Mammary epithelial cell (primary cell): ENCODE results near the gene SIL1.

Experiments used
- CTCF ChIP-seq, 2 donors: IDR thresholded peaks in 1 of 2; conservative IDR thresholded peaks in 1 of 2; 2 replicates each; pipeline ENCODE4 v1.5.1; 2011 to 2012; ENCODE audit warnings: inconsistent platforms in 2 of 2, low read length in 2 of 2, mild to moderate bottlenecking in 2 of 2, control low read depth in 1 of 2, low read depth in 1 of 2; ENCODE audit not compliant: insufficient read depth in 1 of 2; ENCODE audit errors: extremely low read depth in 1 of 2
- EZH2 ChIP-seq: IDR thresholded peaks from 2 replicates; pipeline ENCODE4 v1.6.1; 2012; ENCODE audit warnings: low read length, inconsistent platforms, borderline replicate concordance

GRCh38 chr5:138953387-138954256, 244.5 kb downstream of the SIL1 start:
- TF ChIP-seq CTCF (conservative IDR thresholded peaks at IDR 0.05 in 1 of 2, IDR thresholded peaks at IDR 0.05 in 1 of 2; ENCODE audit: extremely low read depth in 1 of 2, insufficient read depth in 1 of 2, low read depth in 1 of 2, low read length in 2 of 2) = no peak
- TF ChIP-seq EZH2 = no peak
